Measurements from ENCODE around the gene NUDT4.

GRCh38 chr12:93333054-93333453 lies 44.7 kb upstream of the NUDT4 start:
- TF ChIP-seq EZH2 (IDR thresholded peaks at IDR 0.05) (no peak), FOXP2 (optimal IDR thresholded peaks at IDR 0.05; ENCODE audit: control extremely low read depth, extremely low read length, insufficient read depth) (no peak)
